ENCODE results near the gene DNASE1L1. TPM values are rescaled to one million over a fixed set of nuclear protein-coding genes. Genes with fewer than 3 reads are reported as not detected.

Gene DNASE1L1
- total RNA-seq, 1 experiment from 2014 or later: 8.8 TPM

- ChIA-PET CTCF (no interaction called here), POLR2A (no interaction called here)
- Histone ChIP-seq H3K4me3 (ENCODE audit: low read depth, low read length) (no peak overlapping the region), H3K27me3 (replicated peaks; ENCODE audit: control insufficient read depth, insufficient read depth, low read length) (no peaks in the 10 kb centered on the region), H3K36me3 (ENCODE audit: control insufficient read depth, insufficient read depth, low read length) (peaks cover 3% of the 10 kb centered on the region), H3K9me3 (no peaks in the 10 kb centered on the region), H3K4me1 (peaks cover 22% of the 10 kb centered on the region)
- BruUV-seq (replicated peaks): no TSS peak
- H3K27me3 Mint-ChIP-seq (ENCODE audit: insufficient read depth, unreplicated experiment): no peaks in the 10 kb centered on the region
- DNase-seq: no peak
- no peak overlapping the region for H3K4me3 Mint-ChIP-seq (ENCODE audit: unreplicated experiment)
- H3K36me3 Mint-ChIP-seq (ENCODE audit: insufficient read depth, unreplicated experiment): peaks cover 42% of the 10 kb centered on the region
- H3K27ac Mint-ChIP-seq (ENCODE audit: unreplicated experiment): no peak overlapping the region
- intact Hi-C loops (cut with micrococcal nuclease; ENCODE audit: unreplicated experiment): no loop called here
- TF ChIP-seq, protein P1, sequence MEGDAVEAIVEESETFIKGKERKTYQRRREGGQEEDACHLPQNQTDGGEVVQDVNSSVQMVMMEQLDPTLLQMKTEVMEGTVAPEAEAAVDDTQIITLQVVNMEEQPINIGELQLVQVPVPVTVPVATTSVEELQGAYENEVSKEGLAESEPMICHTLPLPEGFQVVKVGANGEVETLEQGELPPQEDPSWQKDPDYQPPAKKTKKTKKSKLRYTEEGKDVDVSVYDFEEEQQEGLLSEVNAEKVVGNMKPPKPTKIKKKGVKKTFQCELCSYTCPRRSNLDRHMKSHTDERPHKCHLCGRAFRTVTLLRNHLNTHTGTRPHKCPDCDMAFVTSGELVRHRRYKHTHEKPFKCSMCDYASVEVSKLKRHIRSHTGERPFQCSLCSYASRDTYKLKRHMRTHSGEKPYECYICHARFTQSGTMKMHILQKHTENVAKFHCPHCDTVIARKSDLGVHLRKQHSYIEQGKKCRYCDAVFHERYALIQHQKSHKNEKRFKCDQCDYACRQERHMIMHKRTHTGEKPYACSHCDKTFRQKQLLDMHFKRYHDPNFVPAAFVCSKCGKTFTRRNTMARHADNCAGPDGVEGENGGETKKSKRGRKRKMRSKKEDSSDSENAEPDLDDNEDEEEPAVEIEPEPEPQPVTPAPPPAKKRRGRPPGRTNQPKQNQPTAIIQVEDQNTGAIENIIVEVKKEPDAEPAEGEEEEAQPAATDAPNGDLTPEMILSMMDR (IDR thresholded peaks at IDR 0.05; ENCODE audit: insufficient read depth in 1 of 2, low read depth in 1 of 2, low read length in 1 of 2, severe bottlenecking in 1 of 2, unreplicated experiment in 1 of 2): no peak
- peaks cover 7% of the 10 kb centered on the region for H3K4me1 Mint-ChIP-seq (ENCODE audit: low read depth, unreplicated experiment)
- no peaks in the 10 kb centered on the region for H3K9me3 Mint-ChIP-seq (ENCODE audit: unreplicated experiment)
These were observed 4.3 kb downstream of the DNASE1L1 start for GRCh38 chrX:154404625-154405192.

DNA sequence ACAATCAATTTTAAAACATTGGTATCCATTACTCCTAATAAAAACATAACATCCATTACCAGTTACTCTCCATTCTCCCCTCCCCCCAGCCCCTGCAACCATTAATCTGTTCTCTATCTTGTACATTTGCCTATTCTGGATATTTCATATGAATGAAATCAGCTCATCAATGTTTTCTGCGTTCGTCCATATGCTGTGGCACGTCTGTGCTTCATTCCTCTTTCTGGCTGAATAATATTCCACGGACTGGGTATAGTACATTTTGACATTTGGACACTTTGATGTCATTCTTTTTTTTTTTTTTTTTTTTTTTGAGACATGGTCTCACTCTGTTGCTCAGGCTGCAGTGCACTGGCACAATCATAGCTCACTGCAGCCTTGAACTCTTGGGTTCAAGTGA is 5.2 kb downstream of the DNASE1L1 start:
- Mint-ChIP-seq H3K27me3 (ENCODE audit: insufficient read depth, unreplicated experiment) (no peaks in the 10 kb centered on the region), H3K4me1 (ENCODE audit: low read depth, unreplicated experiment) (peaks cover 8% of the 10 kb centered on the region), H3K4me3 (ENCODE audit: unreplicated experiment) (no peak overlapping the region), H3K36me3 (ENCODE audit: insufficient read depth, unreplicated experiment) (peaks cover 50% of the 10 kb centered on the region), H3K9me3 (ENCODE audit: unreplicated experiment) (no peaks in the 10 kb centered on the region), H3K27ac (ENCODE audit: unreplicated experiment) (no peak overlapping the region)
- ChIA-PET CTCF (interaction anchor here (0.7 kb wide), 1 partner anchor 129 kb away, joined by 4 read pairs; no protein-coding TSS in a partner anchor), POLR2A (no interaction called here)
- BruUV-seq (replicated peaks): no TSS peak
- H3K4me3 ChIP-seq (ENCODE audit: low read depth, low read length): no peak overlapping the region
- H3K27me3 ChIP-seq (replicated peaks; ENCODE audit: control insufficient read depth, insufficient read depth, low read length): no peaks in the 10 kb centered on the region
- DNase-seq: no peak
- intact Hi-C loops (cut with micrococcal nuclease; ENCODE audit: unreplicated experiment): no loop called here
- H3K36me3 ChIP-seq (ENCODE audit: control insufficient read depth, insufficient read depth, low read length): peaks cover 5% of the 10 kb centered on the region
- TF ChIP-seq, protein P1 (IDR thresholded peaks at IDR 0.05; ENCODE audit: insufficient read depth in 1 of 2, low read depth in 1 of 2, low read length in 1 of 2, severe bottlenecking in 1 of 2, unreplicated experiment in 1 of 2): no peak
- H3K4me1 ChIP-seq: peaks cover 21% of the 10 kb centered on the region
- no peaks in the 10 kb centered on the region for H3K9me3 ChIP-seq

DNA sequence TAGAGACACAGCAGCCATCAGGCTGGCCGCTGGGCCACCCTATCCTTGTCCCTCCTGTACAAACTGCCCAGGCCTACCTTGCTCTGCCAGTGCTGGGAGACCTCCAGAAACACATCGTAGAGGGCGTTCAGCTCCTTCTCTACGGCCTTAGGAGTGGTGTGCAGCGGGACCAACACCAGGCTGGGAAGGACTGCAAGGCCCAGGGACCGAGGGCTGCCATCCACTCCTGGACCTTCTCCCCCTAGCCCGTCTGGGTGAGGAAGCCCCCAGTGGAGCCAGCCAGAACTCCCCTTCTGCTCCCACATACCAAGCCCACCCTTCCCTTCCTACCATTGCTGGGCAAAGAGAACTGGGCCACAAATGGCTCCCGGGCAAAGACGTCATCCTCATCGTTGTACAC is 5.9 kb downstream of the DNASE1L1 start:
- ChIA-PET POLR2A (no interaction called here), CTCF (interaction anchor here (1.2 kb wide), 1 partner anchor 30 kb away, joined by 4 read pairs; no protein-coding TSS in a partner anchor)
- no peak overlapping the region for H3K27ac Mint-ChIP-seq (ENCODE audit: unreplicated experiment)
- BruUV-seq (replicated peaks): no TSS peak
- TF ChIP-seq, protein P1 (IDR thresholded peaks at IDR 0.05; ENCODE audit: insufficient read depth in 1 of 2, low read depth in 1 of 2, low read length in 1 of 2, severe bottlenecking in 1 of 2, unreplicated experiment in 1 of 2): no peak
- Histone ChIP-seq H3K4me1 (peaks cover 21% of the 10 kb centered on the region), H3K36me3 (ENCODE audit: control insufficient read depth, insufficient read depth, low read length) (peaks cover 5% of the 10 kb centered on the region), H3K9me3 (no peaks in the 10 kb centered on the region), H3K27me3 (replicated peaks; ENCODE audit: control insufficient read depth, insufficient read depth, low read length) (no peaks in the 10 kb centered on the region), H3K4me3 (ENCODE audit: low read depth, low read length) (no peak overlapping the region)
- intact Hi-C loops (cut with micrococcal nuclease; ENCODE audit: unreplicated experiment): no loop called here
- H3K9me3 Mint-ChIP-seq (ENCODE audit: unreplicated experiment): no peaks in the 10 kb centered on the region
- H3K36me3 Mint-ChIP-seq (ENCODE audit: insufficient read depth, unreplicated experiment): peaks cover 57% of the 10 kb centered on the region
- no peaks in the 10 kb centered on the region for H3K27me3 Mint-ChIP-seq (ENCODE audit: insufficient read depth, unreplicated experiment)
- H3K4me1 Mint-ChIP-seq (ENCODE audit: low read depth, unreplicated experiment): peaks cover 8% of the 10 kb centered on the region
- H3K4me3 Mint-ChIP-seq (ENCODE audit: unreplicated experiment): no peak overlapping the region
- DNase-seq: no peak

All from Caco-2 (cell line).